ENCODE results near the gene MSI2. TPM values are rescaled to one million over a fixed set of nuclear protein-coding genes. Genes with fewer than 3 reads are reported as not detected.
A peak's percentile ranks its signal among the peaks of the same experiment; 100 is the strongest.

Gene MSI2
- total RNA-seq, 1 donor from 2014 or later: 60.6 TPM

- Mint-ChIP-seq H3K9me3 (ENCODE audit: unreplicated experiment) (no peaks in the 10 kb centered on the region), H3K27ac (ENCODE audit: unreplicated experiment) (no peak overlapping the region), H3K4me3 (ENCODE audit: unreplicated experiment) (no peak overlapping the region), H3K4me1 (ENCODE audit: unreplicated experiment) (peaks cover 22% of the 10 kb centered on the region), H3K36me3 (ENCODE audit: low read depth, unreplicated experiment) (peaks cover 7% of the 10 kb centered on the region), H3K27me3 (ENCODE audit: unreplicated experiment) (peaks cover 10% of the 10 kb centered on the region)
- TF ChIP-seq CTCF (IDR thresholded peaks at IDR 0.05; ENCODE audit: unreplicated experiment): no peak
- DNase-seq (ENCODE audit: low spot score): no peak
Observed at GRCh38 chr17:57593739-57594462, 337.6 kb downstream of the MSI2 start.

- TF ChIP-seq CTCF (IDR thresholded peaks at IDR 0.05; ENCODE audit: unreplicated experiment): no peak
- Mint-ChIP-seq H3K4me3 (ENCODE audit: unreplicated experiment) (no peak overlapping the region), H3K27me3 (ENCODE audit: unreplicated experiment) (peaks cover 14% of the 10 kb centered on the region)
Observed at GRCh38 chr17:57594767-57595166, 338.4 kb downstream of the MSI2 start.

GRCh38 chr17:57595426-57595825, 339.1 kb downstream of the MSI2 start:
- H3K27me3 Mint-ChIP-seq (ENCODE audit: unreplicated experiment): peaks cover 14% of the 10 kb centered on the region
- no peaks in the 10 kb centered on the region for H3K9me3 Mint-ChIP-seq (ENCODE audit: unreplicated experiment)
- no peak for DNase-seq (ENCODE audit: low spot score)
- peaks cover 22% of the 10 kb centered on the region for H3K4me1 Mint-ChIP-seq (ENCODE audit: unreplicated experiment)
- no peak overlapping the region for H3K27ac Mint-ChIP-seq (ENCODE audit: unreplicated experiment)
- no peak for TF ChIP-seq CTCF (IDR thresholded peaks at IDR 0.05; ENCODE audit: unreplicated experiment)
- no peak overlapping the region for H3K4me3 Mint-ChIP-seq (ENCODE audit: unreplicated experiment)
- H3K36me3 Mint-ChIP-seq (ENCODE audit: low read depth, unreplicated experiment): peaks cover 11% of the 10 kb centered on the region

More at GRCh38 chr17:57594767-57595166, 338.4 kb downstream of the MSI2 start:
- Mint-ChIP-seq H3K36me3 (ENCODE audit: low read depth, unreplicated experiment) (peaks cover 11% of the 10 kb centered on the region), H3K9me3 (ENCODE audit: unreplicated experiment) (no peaks in the 10 kb centered on the region), H3K4me1 (ENCODE audit: unreplicated experiment) (peaks cover 22% of the 10 kb centered on the region), H3K27ac (ENCODE audit: unreplicated experiment) (no peak overlapping the region)
- no peak for DNase-seq (ENCODE audit: low spot score)

- Mint-ChIP-seq H3K27me3 (ENCODE audit: unreplicated experiment) (peaks cover 16% of the 10 kb centered on the region), H3K4me1 (ENCODE audit: unreplicated experiment) (peaks cover 22% of the 10 kb centered on the region), H3K27ac (ENCODE audit: unreplicated experiment) (no peak overlapping the region), H3K36me3 (ENCODE audit: low read depth, unreplicated experiment) (peaks cover 15% of the 10 kb centered on the region), H3K4me3 (ENCODE audit: unreplicated experiment) (no peak overlapping the region), H3K9me3 (ENCODE audit: unreplicated experiment) (no peaks in the 10 kb centered on the region)
- peak; percentile 21 for DNase-seq (ENCODE audit: low spot score)
- no peak for TF ChIP-seq CTCF (IDR thresholded peaks at IDR 0.05; ENCODE audit: unreplicated experiment)
Observed at GRCh38 chr17:57595947-57596695, 339.8 kb downstream of the MSI2 start.

- Mint-ChIP-seq H3K27ac (ENCODE audit: unreplicated experiment) (no peak overlapping the region), H3K4me1 (ENCODE audit: unreplicated experiment) (peaks cover 22% of the 10 kb centered on the region), H3K4me3 (ENCODE audit: unreplicated experiment) (no peak overlapping the region), H3K9me3 (ENCODE audit: unreplicated experiment) (no peaks in the 10 kb centered on the region), H3K27me3 (ENCODE audit: unreplicated experiment) (peaks cover 16% of the 10 kb centered on the region), H3K36me3 (ENCODE audit: low read depth, unreplicated experiment) (peaks cover 15% of the 10 kb centered on the region)
- no peak for TF ChIP-seq CTCF (IDR thresholded peaks at IDR 0.05; ENCODE audit: unreplicated experiment)
- DNase-seq (ENCODE audit: low spot score): no peak
Observed at GRCh38 chr17:57597101-57597500, 340.8 kb downstream of the MSI2 start.

Measured in endothelial cell (in vitro differentiated cells).